ENCODE results near the gene CELSR2.

The CELSR2 gene

DNA sequence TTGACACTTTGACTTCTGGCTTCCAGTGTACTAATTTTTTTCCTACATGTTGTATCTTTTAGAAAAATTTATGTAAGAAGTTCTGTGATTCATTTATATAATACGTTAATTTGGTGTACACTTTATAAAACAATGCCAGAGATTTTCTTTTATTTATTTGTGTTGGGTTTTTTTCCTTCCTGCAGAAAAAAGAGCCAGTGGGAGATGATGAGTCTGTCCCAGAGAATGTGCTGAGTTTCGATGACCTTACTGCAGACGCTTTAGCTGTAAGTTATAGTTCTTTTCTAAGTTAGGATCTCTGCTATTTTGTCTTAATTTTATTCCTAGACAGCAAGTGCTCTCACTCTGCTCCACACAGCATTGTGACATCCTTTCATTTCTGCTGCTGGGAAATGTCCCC is 21.2 kb upstream of the CELSR2 start:
- no peak for DNase-seq

DNA sequence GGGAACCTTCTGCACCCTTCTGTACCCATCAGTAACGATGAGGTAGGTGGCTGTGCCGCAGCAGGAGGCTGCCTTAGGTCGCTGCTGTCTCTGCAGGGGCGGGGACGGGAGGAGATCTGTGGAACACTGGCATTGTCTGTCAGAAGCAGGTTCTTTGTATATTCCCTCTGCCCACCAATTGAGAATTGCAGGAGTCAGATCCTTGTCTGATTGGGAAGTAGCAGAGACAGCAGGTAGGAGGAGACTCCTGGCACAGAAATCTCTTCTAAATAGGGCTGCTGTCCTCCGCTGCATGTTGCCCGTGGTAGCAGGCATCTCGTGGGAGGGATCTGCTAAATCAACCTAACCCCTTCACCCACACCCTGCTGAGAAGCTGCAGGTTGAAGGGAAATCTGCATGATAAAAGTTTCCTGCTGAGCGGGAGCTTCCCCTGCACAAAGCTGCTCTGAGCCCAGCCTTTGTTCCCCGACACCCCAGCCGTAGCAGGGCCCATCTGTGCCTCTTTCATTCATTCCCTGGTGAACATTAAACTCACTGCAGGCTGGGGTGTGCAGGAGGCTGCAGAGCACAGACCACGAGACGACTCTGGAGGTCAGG is 19.7 kb upstream of the CELSR2 start:
- DNase-seq = no peak

DNA sequence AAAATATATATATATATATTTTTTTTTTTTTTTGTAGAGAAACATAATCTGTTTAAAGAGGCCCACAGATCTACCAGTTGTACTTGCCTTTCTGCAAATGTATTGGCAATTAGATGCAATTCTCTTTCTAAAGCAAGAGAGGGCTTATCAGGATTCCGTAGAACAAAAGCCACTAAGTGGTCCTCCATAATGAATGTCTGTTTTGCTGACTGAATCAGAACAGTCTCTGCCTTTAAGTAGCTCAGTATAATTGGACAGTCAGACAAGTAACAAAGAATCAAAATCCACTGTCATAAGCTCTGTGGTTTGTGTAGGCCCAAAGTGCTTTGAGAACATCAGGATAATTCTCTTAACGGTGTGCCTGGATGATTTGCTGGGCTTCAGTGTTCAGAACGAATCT is 18.3 kb upstream of the CELSR2 start:
- DNase-seq = no peak

DNA sequence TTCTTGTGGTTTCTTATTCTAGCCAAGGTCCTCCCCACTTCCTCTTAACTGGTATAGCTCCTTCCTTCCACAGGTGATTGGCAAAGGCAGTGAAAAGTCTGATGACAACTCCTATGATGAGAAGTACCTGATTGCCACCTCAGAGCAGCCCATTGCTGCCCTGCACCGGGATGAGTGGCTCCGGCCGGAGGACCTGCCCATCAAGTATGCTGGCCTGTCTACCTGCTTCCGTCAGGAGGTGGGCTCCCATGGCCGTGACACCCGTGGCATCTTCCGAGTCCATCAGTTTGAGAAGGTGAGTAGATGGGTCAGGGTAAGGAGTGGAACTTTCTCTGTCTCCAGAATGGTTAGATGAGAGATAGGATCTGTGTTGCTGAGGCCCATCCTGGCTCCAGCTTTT is 14.2 kb upstream of the CELSR2 start:
- no peak for DNase-seq

DNA sequence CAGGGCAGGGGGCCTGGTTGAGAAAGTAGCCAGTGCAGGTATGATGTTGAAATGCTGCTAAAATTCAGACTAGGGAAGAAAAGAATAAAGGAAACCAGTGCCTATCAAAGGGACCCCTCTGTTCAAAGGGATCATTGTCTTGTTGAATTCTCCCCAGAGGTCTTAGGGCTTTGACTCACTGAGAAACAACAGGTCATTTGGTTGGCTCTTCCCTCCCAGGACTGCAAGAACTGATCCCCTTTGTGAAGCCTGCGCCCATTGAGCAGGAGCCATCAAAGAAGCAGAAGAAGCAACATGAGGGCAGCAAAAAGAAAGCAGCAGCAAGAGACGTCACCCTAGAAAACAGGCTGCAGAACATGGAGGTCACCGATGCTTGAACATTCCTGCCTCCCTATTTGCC is 11.8 kb upstream of the CELSR2 start:
- no peak for DNase-seq

DNA sequence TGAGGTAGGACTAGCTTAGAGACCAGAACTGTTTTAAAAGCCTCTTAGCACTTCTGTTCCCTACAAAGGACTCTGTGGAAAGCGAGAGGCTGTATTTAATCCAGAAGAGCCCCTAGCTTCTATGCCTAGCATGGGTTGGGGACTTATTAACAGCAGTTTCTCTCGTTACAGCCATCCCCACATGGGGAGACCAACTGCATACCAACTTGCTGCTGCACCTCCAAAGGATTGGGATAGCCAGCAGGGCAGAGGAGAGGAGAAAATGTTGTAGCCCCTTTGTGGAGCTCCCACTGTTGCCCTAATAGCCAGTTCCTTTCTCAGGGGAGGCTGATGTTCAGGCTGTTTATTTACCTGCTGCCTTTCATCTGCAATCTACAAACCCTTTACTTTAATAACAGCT is 11.0 kb upstream of the CELSR2 start:
- no peak for DNase-seq

DNA sequence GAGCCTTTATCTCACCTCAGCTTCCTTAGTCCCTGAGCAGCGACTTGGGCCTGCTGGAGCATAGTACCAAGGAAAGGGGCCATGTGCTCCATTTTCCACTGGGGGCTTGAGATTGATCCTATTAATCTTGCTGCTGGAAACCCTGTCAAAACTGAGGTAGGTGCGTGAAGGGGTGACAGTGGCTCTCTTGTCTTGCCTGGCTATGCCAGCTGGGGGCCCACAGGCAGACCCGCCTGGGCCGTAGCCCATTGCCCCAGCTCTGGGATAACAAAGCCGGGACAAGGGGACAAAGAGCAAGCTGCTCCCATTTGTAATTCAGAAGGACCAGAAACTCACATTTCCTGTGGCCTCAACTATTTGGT is 10.3 kb upstream of the CELSR2 start:
- no peak for DNase-seq

DNA sequence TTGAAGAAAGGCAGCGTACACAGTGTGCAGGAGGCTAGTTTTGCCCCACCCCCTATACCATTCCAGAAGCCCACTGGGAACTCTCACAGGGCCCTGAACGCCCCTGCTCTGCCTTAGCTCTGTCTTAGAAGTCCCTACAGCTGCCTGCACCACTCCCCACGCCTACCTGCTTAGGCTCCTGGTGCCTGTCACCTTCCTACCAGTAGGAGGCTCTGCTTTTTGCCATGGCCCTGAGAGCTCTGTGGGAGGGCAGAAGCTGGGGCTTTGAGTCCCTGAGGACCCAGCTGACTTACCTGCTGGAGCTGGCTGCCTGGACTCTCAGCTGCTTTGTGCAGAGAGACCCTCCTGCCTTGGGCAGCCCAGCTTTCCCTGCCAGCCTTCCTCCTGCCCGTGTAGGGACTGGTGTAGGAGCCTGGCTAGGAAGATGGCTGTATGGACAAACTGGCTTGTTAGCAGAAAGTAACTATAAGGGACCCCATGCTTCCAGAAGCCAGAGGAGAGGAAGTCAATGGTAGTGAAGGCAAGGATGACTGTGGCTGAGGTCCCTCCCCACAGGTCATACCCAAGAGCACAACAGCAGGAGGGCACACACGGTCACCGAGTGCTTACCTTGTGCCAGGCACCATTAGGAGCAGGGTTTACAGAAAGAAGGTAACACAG is 9.8 kb upstream of the CELSR2 start:
- DNase-seq = peak; percentile 48

DNA sequence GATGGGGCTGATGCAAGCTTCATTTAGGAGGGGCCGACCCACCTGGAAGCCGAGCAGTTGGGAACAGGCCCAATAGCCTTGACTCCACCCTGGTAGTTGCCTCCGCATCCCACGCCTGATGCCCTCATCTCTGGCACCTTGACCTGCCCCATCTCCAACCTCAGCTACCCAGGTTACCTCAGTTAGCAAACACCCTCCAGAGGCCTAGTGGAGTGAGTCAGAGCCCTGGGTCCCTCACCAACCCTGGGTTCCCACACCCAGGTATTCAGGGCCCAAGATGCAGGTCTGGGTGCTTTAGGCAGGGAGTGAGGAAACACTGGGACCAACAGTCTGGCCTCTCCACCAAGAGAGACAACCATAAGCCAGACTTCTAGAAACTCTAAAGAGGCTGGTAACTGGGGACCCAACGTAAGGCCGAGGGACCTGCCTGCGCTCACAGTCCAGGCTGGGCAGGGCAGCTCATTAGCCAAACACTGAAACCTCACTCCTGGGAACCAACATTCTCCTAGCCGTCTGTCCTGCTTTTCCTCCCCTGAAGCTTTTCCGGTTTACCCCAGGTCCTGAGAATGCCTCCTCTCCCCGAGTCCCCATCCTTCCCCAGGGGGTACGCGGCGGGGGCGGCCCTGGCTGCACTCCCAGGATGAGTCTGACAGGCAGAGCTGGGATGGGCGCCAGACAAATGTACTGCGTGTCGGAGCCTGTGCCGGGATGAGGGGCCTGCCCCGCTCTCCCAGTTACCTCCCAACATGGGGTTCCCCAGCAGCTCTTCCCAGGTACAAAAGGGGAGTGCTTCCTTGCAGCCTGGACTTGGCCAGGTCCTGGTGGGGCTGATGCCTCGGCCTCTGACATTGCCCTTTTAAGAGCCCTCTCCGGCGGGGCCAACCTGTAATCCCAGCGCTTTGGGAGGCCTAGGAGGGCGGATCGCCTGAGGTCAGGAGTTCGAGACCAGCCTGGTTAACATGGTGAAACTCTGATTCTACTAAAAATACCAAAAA is 8.9 kb upstream of the CELSR2 start:
- peak; percentile 86 for DNase-seq

DNA sequence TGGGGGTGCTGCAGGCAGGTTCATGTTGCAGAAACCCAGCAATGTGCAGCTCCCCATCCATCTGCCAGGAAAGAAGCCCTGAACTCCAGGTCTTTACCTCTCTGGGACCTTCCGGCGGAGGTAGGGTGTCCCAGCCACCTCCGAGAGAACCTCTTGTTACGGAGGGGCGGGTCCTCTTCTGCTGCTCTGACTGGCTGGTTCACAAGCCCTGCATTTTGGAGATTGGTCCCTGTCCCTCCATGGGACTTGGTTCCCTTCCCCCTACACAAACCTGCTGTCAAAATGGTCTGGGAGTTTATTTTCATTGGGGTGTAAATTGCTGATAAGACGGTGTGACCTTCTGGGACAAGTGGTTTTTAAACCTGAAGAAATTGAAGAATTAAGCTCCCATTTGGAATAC is 8.0 kb upstream of the CELSR2 start:
- no peak for DNase-seq

DNA sequence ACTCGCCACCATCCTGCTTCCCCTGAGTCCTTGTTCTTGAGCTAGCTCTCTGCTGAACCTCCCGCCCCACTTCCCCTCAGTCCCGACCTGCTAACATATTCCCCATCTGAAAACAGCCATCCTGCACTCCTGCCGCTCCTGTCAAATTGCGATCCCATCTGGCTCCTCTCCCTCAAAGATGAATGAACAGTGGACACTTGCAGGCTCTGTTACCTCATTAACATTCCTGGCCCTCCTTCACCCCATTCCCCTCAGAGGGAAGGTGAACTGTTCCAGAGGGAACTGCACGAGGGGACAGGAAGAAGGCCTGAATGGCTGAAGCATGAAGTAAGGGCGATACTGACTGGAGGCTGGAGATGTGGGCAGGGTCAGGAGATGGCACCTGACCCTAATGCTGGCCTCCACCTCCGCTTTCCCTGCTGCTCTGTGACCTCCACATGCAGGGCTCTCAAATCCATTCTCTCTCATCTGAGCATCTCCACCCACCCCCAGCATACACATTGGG is 7.4 kb upstream of the CELSR2 start:
- no peak for DNase-seq

DNA sequence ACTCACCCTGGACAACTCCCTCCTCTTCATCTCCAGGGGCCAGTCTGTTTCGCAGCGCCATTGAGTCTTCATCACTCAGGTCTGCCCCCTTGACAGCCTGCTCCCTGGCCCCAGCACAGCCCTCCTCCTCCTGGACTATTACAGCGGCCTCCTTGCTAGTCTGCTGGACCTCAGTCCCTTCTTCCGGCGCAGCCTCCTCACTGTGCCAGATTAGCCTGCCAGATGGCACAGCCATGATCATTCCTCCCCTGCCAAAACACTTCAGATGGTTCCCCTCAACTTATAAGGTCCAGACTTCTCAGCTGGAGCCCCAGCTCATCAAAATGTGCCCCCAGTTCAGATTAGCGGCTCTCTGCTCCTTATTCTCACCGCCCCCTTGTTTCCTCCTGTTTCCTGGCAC is 7.0 kb upstream of the CELSR2 start:
- no peak for DNase-seq

DNA sequence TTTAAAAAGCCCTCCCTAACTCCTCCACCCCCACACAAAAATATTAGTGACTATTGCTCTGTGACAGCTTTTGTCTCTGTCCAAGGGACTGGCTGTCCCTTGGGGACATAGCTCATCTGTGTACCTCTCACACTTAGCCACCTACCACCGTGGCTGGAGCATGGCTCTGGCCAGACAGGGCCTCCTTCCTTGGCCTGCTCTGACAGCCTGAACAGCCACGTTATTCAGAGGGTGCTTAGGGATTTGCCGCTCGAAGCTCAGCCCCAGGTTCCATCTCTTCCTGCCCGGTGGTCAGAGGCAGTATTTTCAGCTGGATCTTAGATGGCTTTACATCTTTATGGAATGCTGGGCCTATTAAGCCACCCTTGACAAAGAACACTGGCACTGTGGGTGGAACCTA is 6.1 kb upstream of the CELSR2 start:
- DNase-seq = no peak

DNA sequence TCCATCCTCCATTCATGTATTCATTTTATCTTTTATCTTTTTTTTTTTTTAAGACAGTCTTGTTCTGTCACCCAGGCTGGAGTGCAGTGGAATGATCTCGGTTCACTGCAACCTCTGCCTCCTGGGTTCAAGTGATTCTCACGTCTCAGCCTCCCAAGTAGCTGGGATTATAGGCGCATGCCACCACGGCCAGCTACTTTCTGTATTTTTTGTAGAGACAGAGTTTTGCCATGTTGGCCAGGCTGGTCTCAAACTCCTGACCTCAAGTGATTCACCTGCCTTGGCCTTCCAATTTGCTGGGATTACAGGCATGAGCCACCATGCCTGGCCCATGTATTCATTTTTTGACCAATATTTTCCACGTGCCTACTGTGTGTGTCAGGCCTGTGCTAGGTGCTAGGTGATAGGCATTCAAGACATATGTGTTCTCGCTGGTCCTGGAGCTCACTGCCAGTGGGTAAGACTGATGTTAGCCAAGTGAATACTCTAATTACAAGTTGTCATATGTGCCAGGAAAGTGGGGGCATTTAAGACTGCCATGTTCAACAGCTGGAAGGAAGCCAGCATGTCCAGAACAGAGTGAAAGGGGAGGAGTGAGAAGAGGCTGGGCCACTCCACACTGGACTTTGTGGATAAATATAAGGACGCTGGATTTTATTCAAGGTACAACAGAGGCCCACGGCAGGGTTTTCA is 5.3 kb upstream of the CELSR2 start:
- DNase-seq = no peak

DNA sequence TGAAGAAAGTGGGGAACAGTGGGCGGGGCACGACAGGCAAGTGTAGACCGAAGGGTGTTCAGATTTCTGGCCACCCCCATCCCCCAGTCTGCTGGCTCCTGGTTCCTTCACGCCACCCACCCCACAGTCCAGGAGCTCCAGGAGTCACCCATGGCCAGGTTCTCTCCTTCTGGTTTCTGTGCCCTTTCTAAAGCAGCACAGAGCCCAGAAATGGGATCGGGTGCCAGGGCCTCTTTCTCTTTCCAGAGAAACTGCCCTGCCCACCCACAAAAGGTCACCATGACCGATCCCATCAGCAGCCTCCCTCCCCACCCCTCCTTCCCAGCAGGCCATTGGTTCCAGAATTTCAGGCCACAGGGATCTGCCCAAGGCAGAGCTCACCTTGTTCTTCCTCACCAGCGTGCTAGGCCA is 3.2 kb upstream of the CELSR2 start:
- DNase-seq = no peak

DNA sequence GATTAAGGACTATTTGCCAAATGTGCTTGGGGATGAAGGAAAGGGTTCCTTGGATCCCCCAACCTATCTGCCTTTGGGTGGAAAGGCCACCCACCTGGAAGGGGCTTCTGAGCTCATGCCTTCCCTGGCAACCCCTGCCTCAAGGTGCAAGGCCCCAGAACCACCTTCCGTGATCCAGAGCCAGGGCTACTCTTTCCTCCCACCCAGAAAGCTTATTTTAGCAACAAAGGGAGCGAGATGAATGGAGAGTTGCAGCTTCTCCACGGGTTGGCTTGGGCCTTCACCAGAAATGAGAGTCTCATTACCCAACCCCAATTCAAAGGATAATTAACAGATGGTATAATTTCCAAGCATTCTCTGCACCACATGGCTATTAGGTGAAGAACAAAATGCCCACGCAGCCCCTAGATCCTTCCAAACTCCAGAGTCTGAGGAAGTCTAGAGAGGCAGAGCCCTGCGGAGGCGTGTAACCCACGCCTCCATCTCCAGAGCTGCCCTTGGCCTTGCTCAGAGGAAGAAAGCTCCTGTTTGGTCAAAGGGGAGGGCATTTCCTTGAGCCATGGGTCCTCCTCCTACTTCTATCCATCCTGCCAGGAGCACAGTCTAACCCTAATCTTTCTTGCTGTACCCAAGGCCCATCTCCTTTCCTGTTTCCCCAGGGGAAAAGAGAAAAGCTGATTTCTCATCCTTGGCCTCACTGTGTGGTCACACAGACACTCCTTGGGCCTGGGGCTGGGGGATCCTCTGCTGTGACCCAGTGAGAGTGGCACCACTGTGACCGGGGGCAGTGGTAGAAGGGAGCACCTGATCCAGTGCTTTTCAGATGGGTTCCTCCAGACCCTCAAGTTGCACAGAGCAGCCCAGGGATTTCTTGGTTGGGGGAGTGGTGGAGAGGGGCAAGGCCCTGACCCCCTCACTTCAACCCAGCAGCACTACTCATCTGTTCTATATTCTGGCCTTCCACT is 1.7 kb upstream of the CELSR2 start:
- DNase-seq = no peak

DNA sequence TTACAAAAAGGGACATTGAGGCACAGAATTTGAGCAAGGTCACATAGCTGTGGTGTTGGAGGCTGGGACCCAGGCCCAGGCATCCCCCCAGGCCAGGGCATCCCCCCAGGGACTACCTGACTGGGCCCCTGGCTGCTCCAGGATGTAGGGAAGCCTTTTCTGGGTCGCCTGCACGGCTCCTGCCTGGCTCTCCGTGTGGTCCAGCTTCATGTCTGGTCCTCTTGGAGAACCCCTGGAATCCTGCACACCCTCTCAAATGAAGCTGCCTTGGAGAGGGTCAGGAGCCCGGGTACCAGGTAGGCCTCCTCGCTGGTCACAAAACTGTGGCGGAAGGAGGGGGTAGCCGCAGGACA is 919 bp upstream of the CELSR2 start:
- no peak for DNase-seq

DNA sequence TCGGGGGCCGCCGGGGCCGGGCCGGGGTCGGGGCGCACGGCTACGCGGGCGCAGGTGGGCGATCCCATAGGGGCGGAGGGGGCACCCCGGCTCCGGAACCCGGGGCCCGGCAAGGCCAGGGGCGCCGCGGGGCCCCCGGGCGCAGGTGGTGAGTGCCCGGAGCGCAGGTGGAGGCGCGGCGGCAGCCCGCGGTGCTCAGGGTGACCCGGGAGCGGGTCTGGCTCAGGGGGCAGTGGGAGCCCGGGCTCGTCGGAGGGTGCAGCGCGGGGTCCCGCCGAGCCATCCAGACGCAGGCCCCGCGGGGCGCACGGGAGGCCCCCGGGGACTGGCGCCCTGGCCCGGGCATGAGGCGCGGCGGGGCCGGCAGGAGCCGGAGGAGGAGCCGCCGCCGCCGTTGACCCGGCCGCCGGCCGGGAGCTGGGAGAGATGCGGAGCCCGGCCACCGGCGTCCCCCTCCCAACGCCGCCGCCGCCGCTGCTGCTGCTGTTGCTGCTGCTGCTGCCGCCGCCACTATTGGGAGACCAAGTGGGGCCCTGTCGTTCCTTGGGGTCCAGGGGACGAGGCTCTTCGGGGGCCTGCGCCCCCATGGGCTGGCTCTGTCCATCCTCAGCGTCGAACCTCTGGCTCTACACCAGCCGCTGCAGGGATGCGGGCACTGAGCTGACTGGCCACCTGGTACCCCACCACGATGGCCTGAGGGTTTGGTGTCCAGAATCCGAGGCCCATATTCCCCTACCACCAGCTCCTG is 489 bp downstream of the CELSR2 start:
- no peak for DNase-seq

DNA sequence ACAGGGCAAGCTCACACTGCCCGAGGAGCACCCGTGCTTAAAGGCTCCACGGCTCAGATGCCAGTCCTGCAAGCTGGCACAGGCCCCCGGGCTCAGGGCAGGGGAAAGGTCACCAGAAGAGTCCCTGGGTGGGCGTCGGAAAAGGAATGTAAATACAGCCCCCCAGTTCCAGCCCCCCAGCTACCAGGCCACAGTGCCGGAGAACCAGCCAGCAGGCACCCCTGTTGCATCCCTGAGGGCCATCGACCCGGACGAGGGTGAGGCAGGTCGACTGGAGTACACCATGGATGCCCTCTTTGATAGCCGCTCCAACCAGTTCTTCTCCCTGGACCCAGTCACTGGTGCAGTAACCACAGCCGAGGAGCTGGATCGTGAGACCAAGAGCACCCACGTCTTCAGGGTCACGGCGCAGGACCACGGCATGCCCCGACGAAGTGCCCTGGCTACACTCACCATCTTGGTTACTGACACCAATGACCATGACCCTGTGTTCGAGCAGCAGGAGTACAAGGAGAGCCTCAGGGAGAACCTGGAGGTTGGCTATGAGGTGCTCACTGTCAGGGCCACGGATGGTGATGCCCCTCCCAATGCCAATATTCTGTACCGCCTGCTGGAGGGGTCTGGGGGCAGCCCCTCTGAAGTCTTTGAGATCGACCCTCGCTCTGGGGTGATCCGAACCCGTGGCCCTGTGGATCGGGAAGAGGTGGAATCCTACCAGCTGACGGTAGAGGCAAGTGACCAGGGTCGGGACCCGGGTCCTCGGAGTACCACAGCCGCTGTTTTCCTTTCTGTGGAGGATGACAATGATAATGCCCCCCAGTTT is 1.3 kb downstream of the CELSR2 start:
- DNase-seq = no peak
